Loucy (cell line): ENCODE measurements around the gene ZNF154.

Experiments used
- H2AFZ ChIP-seq: fragments of 200-600 bp; sonication (generic); 2 replicates; pipeline ENCODE4 v1.6.0; 2016; ENCODE audit warnings: antibody characterized with exemption, mild to moderate bottlenecking, low read length, moderate library complexity
- H3F3A ChIP-seq: fragments of 200-600 bp; 2 replicates; pipeline ENCODE4 v1.6.0; 2016; ENCODE audit warnings: antibody characterized with exemption, low read depth, mild to moderate bottlenecking
- H3K27me3 ChIP-seq: fragments of 200-600 bp; sonication (generic); 2 replicates; pipeline ENCODE4 v1.6.1; 2014; ENCODE audit warnings: low read length, mild to moderate bottlenecking; ENCODE audit not compliant: insufficient read depth, poor library complexity, severe bottlenecking
- H3K36me3 ChIP-seq: fragments of 200-600 bp; sonication (generic); 2 replicates; pipeline ENCODE4 v1.6.1; 2016; ENCODE audit warnings: low read length; ENCODE audit not compliant: insufficient read depth
- H3K4me1 ChIP-seq: fragments of 200-600 bp; sonication (generic); 2 replicates; pipeline ENCODE4 v1.5.1; 2014; ENCODE audit warnings: low read length, mild to moderate bottlenecking; ENCODE audit not compliant: insufficient read depth, poor library complexity, severe bottlenecking
- H3K4me2 ChIP-seq: fragments of 200-600 bp; sonication (generic); 2 replicates; pipeline ENCODE4 v1.6.0; 2014; ENCODE audit warnings: antibody characterized with exemption, low read length, low read depth, mild to moderate bottlenecking; ENCODE audit not compliant: poor library complexity, severe bottlenecking
- H3K4me3 ChIP-seq: fragments of 200-600 bp; sonication (generic); 2 replicates; pipeline ENCODE4 v1.5.1; 2014; ENCODE audit warnings: low read length, mild to moderate bottlenecking, mixed read lengths; ENCODE audit not compliant: poor library complexity, severe bottlenecking
- H3K79me2 ChIP-seq: fragments of 200-600 bp; sonication (generic); 2 replicates; pipeline ENCODE4 v1.6.1; 2014; ENCODE audit warnings: low read length; ENCODE audit not compliant: insufficient read depth
- H3K9ac ChIP-seq: fragments of 200-600 bp; sonication (generic); 2 replicates; pipeline ENCODE4 v1.6.0; 2014; ENCODE audit warnings: mild to moderate bottlenecking, low read depth, low read length, moderate library complexity; ENCODE audit not compliant: poor library complexity, severe bottlenecking
- H3K9me2 ChIP-seq: fragments of 200-600 bp; sonication (generic); replicated peaks from 2 replicates; pipeline ENCODE4 v1.6.1; 2016; ENCODE audit warnings: low read depth, low read length, mixed read lengths
- H3K9me3 ChIP-seq: fragments of 200-600 bp; sonication (generic); 2 replicates; pipeline ENCODE4 v1.6.1; 2014; ENCODE audit warnings: mild to moderate bottlenecking, antibody characterized with exemption, low read length, low read depth; ENCODE audit not compliant: insufficient read depth
- H4K20me1 ChIP-seq: fragments of 200-600 bp; sonication (generic); 2 replicates; pipeline ENCODE4 v1.6.0; 2014; ENCODE audit warnings: antibody characterized with exemption, low read length, mild to moderate bottlenecking; ENCODE audit not compliant: insufficient read depth, poor library complexity, severe bottlenecking
- EZH2phosphoT487 ChIP-seq: fragments of 200-600 bp; IDR thresholded peaks from 2 replicates; pipeline ENCODE4 v1.6.1; 2018; ENCODE audit warnings: antibody characterized with exemption, mild to moderate bottlenecking, moderate library complexity, borderline replicate concordance
- TF ChIP-seq, protein P1 (sequence below): fragments of 200-600 bp; sonication (generic); conservative IDR thresholded peaks from 2 replicates; pipeline ENCODE4 v1.5.1; 2014; ENCODE audit warnings: mild to moderate bottlenecking, antibody characterized with exemption, low read length

ZNF154 gene

DNA sequence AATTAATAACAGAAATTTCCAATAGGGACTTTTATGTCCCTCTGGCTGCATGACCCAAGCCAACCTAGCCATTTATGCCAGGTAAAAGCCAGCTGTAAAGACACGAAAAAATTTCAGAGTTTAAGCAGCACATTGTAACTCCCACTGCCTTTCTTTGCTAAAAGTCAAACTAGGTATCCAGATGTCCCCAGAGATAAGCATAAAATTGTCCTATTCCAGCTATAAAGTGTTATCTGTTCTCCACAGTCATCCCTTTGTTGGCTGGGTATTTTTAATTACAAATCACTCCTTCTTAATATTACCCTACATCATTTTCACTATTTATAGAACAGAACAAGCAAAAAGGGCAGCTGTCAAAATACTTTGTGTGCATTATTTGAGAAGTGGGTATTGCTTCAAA, 3.2 kb upstream of the ZNF154 start:
- Histone ChIP-seq H3K9me3 (no peaks in the 10 kb centered on the region), H3K36me3 (no peaks in the 10 kb centered on the region; the same call in 1 of the 2 replicates), H3K9me2 (no peaks in the 10 kb centered on the region), H3F3A (no peaks in the 10 kb centered on the region), H3K4me2 (no peak overlapping the region), H3K9ac (no peak overlapping the region), H3K4me3 (no peak overlapping the region), H3K79me2 (peaks cover 10% of the 10 kb centered on the region; the same call in 1 of the 2 replicates), H4K20me1 (no peaks in the 10 kb centered on the region), H3K4me1 (no peaks in the 10 kb centered on the region), H2AFZ (no peak overlapping the region), H3K27me3 (no peaks in the 10 kb centered on the region)
- TF ChIP-seq, protein P1, sequence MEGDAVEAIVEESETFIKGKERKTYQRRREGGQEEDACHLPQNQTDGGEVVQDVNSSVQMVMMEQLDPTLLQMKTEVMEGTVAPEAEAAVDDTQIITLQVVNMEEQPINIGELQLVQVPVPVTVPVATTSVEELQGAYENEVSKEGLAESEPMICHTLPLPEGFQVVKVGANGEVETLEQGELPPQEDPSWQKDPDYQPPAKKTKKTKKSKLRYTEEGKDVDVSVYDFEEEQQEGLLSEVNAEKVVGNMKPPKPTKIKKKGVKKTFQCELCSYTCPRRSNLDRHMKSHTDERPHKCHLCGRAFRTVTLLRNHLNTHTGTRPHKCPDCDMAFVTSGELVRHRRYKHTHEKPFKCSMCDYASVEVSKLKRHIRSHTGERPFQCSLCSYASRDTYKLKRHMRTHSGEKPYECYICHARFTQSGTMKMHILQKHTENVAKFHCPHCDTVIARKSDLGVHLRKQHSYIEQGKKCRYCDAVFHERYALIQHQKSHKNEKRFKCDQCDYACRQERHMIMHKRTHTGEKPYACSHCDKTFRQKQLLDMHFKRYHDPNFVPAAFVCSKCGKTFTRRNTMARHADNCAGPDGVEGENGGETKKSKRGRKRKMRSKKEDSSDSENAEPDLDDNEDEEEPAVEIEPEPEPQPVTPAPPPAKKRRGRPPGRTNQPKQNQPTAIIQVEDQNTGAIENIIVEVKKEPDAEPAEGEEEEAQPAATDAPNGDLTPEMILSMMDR: no peak
- TF ChIP-seq EZH2phosphoT487: no peak

GRCh38 chr19:57709616-57710015, 612 bp upstream of the ZNF154 start:
- H3K9me2 ChIP-seq: no peaks in the 10 kb centered on the region
- H3K9me3 ChIP-seq: no peaks in the 10 kb centered on the region; the same call in 1 of the 2 replicates
- no peak overlapping the region for H3K4me2 ChIP-seq
- no peaks in the 10 kb centered on the region for H4K20me1 ChIP-seq
- H2AFZ ChIP-seq: no peak overlapping the region
- H3K4me3 ChIP-seq: no peak overlapping the region
- no peaks in the 10 kb centered on the region for H3K4me1 ChIP-seq
- H3K9ac ChIP-seq: no peak overlapping the region
- H3K36me3 ChIP-seq: no peaks in the 10 kb centered on the region; the same call in 1 of the 2 replicates
- TF ChIP-seq, protein P1: no peak
- no peak for TF ChIP-seq EZH2phosphoT487
- H3K27me3 ChIP-seq: no peaks in the 10 kb centered on the region
- H3K79me2 ChIP-seq: peaks cover 18% of the 10 kb centered on the region; the same call in 1 of the 2 replicates
- no peaks in the 10 kb centered on the region for H3F3A ChIP-seq

DNA sequence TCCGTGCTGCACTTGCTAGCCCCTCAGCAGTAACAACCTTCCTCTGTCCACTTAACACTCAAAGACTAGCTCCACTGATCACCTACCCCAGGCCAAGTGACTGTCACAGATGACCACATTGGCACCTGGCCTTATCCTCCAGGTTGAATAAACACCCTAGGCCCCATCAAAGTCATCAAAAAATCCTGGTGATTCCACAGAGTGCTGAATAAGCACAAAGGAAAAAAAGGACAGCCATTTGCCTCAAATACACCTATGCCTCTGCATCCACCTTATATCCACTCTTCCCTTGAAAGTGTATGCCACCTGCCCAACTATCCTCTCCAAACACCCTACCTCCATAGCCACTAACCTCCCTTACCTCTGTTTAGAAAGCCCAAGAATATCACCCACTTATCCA, 2.7 kb downstream of the ZNF154 start:
- H3K36me3 ChIP-seq: peaks cover 15% of the 10 kb centered on the region; the same call in 1 of the 2 replicates
- no peak overlapping the region for H2AFZ ChIP-seq
- H3K4me1 ChIP-seq: no peaks in the 10 kb centered on the region
- no peak for TF ChIP-seq EZH2phosphoT487
- TF ChIP-seq, protein P1: no peak
- H3K9me3 ChIP-seq: peaks cover 16% of the 10 kb centered on the region; the same call in 1 of the 2 replicates
- H3K27me3 ChIP-seq: no peaks in the 10 kb centered on the region
- H3K9me2 ChIP-seq: no peaks in the 10 kb centered on the region
- no peak overlapping the region for H3K4me2 ChIP-seq
- no peak overlapping the region for H3K9ac ChIP-seq
- H3F3A ChIP-seq: no peaks in the 10 kb centered on the region
- H4K20me1 ChIP-seq: no peaks in the 10 kb centered on the region
- H3K4me3 ChIP-seq: no peak overlapping the region
- peaks cover 18% of the 10 kb centered on the region; the same call in 1 of the 2 replicates for H3K79me2 ChIP-seq
